Stimulated activated CD4-positive, alpha-beta T cell treated with anti-CD3 and anti-CD28 coated beads, Interleukin-4, amount 100 ng/mL, for 1 hour (primary cell): ENCODE results near the gene PMIS2.
"Not testable (repeated sequence)": the region's sequence is repeated elsewhere in the genome, so short reads cannot be mapped to it uniquely, and the experiment has no call there.

ENCODE experiments used
- DNase-seq: peaks from one replicate; pipeline ENCODE4 v3.0.0-alpha.2; 2020

The PMIS2 gene

DNA sequence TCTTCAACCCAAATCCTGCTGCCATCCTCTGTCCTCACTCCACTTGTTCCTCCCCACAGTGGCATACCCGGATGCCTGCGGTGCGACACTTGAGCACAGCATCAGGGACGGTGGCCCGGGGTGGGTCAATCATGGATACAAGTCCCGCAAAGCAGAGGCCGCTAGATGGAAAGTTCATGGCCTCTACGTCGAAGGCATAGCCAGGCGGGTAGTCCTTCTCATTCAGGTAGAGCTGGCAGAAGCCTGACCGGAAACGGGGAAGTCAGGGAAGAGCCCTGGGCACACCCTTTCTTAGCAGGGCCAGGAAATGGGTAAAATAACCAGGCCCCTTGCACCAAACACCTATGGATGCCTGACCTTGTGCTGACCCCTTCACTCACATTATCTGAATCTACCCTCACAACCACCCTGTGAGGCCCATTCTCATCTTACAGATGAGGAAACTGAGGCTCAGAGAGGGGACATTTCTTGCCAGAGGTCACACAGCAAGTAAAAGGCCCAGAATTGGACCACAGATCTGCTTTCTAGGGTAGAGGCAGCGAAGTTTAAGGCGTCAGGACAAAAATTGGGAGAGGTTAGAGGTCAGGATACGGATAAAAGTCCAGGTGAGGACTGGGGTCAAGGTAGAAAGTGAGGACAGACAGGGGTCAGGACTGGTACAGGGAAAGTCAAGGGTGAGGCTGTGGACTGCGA, 29.0 kb upstream of the PMIS2 start:
- no peak for DNase-seq

DNA sequence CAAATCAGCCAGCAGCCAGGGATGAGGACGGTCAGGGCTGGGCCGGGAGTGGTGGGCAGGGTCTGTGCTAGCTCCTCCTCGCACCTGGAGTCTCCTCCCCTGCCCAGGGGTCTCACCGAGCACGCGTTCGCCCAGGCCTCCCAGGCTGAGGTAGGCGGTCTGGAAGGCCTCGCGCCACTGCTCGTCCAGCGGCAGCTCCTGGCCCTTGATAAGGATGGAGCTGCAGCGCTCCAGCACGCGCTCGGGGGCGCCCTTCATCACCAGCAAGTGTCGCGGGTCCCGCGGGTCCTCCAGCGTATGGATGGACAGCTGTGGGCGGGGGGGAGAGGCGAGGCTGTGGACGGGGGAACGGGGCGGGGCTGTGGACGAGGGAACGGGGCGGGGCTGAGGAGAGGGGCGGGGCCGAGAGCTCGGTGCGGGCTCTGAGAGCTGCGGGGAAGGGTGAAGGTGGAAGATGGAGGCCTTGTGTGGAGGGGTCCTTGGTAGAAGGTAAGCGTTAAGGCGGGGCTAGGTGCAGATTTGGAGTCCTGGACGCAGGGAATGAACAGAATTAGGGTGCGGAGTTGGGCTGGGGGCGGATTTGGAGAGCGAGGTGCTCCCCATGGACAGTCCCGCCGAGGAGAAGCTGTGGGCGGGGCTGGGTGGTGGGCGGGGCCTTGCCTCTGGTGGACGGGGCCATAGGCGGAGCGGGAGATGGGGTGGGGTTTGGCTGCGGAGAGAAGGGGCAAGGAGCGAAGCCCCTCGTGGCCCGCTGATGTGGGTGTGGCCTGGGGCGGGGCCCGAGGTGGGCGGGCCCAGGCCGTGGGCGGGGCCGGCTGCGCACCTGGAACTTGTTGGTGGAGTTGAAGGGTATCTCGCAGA, 28.2 kb upstream of the PMIS2 start:
- DNase-seq, result peak; percentile 62

DNA sequence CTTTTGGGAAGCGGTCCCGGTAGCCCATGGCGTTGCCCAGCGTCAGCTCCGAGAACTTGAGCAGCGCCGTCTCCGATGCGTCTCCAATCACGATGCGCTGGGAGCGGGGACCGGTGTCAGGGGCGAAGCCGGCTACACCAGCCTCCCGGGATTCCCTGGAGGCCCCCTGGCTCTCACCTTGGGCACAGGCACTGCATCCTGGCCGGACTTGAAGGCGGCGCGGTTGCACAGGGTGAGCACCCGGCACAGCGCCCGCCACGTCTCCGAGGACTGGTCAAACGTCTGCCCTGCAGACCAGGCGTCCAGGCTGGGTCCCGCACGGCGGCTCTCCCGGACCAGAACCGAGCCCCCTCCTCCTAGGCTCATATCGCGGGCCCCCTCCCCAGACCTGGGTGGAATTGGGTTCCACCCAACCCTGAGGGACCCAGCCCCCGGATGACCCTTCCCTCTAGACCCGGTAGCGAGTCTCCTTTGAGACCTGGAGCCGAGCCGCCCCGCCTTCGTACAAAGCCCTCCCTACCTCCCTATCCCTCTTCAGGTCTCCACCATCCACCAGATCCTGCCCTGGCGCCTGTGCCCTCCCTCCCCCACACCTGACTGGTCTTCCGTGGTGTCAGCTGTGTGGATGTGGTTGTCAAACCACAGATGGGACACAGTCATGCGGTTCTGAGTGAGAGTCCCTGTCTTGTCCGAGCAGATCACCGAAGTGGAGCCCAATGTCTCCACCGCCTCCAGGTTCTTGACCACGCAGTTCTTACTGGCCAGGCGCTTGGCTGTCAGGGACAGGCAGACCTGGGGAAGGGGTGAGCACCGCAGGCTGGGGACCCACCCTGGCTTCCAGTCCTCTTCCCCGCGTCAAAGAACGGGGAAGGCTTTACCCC, 27.3 kb upstream of the PMIS2 start:
- no peak for DNase-seq

DNA sequence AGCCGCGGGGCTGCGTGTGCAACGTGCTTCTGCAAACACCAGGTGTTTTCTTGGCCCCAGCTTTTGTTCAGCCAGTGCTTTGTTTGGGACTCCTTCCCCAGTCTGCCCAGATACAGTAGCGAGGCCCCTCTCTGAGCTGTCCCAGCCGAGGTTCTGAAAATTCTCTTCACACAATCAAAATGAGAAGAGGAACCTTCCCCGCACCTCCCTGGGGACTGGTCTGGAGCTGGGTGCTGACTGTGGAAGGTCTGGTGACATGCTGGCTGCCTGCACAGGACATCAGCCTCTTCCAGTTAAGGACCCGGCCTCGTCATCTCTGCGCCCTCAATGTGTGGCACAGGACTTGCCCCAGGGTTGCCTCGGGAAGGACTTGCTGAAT, 26.7 kb upstream of the PMIS2 start:
- no peak for DNase-seq

DNA sequence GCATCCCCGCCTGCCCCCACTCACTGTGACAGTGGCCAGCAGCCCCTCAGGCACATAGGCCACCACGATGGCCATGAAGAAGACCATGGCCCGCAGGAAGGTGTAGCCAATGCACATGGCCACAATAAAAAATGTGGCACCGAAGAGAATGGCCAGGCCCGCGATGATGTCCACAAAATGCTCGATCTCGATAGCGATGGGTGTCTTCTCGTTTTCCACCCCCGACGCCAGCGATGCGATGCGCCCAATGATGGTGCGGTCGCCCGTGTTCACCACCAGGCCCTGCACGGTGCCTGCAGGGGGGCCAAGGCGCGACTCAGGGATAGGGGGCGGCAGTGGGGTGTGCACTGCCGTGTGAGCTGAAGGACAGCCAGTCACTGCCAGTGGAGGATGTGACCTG, 26.2 kb upstream of the PMIS2 start:
- no peak for DNase-seq

DNA sequence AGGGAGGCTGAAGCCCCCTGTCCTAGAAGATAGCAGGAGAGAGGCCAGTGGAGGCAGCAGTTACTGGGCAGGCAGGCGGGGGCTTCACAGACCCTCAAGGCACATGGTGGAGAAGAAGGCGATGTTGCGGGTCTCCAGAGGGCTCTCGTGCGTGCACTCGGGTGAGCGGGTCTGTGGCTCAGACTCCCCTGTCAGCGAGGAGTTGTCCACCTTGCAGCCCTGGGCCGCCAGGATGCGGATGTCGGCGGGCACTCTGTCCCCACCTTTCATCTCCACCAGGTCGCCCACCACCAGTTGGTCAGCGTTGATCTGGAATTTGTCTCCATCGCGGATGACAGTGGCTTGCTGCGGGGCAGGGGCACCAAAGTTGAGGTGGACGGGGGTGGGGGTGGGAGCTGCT, 25.7 kb upstream of the PMIS2 start:
- no peak for DNase-seq

DNA sequence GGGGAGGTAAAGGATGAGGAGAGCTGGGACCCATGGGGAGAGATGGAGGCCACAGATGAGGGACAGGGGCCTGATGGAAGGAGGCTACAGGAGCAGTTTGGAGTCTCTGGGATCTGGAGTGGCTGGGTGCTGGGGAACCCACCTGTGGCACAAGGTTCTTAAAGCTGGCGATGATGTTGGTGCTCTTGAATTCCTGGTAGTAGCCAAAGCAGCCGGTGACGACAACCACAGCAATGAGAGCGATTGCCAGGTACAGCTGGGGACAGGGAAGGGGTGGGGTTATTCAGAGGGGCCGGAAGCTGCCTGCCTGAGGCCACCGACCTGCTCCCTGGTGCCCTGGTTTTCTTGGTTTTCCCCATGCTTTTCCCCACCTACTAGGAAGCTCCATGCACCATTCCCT, 25.3 kb upstream of the PMIS2 start:
- DNase-seq, result no peak

DNA sequence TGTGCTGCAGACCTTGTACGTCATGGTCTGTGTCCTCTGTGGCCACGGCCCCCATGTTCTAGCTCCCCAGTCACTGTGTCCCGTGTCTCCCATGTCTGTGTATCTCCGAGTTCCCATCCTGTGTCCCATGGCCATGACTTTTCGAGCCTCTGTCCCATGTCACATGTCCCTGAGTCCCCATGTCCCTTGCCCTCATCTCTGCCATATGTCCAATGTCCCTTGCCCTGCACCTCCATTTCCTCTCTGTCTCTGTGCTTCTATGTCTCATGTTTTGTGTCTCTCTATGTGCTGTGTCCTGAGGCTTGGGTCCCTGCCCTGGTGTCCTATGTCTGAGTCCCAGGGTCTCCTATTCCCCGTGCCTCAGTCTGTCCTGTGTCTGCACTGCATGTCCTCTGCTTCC, 24.5 kb upstream of the PMIS2 start:
- DNase-seq, result no peak

DNA sequence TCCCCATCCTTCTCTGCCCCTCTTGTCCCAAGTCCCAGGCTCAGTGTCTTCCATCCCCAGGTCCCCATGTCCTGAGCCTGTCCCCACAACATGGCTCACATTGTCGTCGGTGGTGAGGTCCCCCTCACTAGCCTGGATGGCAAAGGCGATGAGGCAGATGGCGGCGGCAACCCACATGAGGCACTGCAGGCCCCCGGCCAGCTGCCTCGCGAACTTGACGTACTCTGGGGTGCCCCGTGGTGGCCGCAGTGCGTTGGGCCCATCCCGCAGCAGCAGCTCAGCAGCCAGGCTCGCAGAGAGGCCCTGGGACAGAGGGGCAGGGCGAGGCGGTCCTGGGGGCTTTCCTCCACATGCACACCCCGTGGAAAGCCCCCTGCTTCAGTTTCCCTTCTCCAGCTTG, 23.6 kb upstream of the PMIS2 start:
- no peak for DNase-seq

DNA sequence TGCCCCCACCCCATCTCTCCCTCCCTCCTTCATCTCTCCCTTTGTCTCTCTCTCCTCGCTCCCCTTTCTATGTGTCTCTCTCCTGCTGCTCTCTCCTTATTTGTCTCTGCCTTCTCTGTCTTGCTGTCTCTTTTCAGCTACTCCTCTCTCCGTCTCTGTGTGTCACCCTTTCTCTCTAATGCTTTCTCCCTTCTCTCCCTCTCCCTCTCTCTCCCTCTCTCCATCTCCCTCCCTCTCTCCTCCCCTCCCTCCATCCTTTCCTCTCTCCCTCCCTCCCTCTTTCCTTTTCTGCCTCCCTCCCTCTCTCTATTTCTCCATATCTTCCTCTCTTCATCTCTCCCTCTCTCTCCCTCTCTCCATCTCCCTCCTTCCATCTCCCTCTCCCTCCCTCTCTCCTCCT, 23.2 kb upstream of the PMIS2 start:
- DNase-seq, result no peak

DNA sequence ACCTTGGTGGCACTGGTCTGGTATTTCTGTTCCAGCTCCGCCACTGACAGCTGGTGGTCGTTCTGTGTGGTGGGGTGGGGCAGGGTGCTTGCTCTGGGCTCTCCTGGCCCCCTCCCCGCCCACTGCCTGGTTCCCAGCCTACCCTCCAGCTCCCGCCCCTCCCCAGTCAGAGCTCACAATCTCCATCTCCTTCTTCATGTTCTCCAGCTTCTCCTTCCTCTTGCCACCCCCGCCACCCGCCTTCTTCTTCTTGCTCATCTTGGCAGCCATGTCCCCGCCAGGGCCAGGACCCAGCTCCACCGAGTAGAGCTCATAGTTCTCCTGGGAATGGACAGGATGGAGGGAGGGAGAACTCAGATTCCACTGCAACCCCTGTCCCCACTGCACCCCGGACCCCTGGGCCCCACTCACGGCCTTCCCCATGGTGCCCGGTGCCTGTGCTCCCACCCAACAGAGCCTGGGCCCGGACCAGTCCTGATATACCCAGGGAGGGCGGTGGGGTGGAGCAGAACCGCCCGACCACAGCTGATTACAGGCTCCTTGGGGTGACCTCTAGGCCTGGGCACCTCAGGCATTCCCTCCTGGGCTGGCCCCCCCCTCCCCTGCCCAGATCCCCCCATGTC, 22.7 kb upstream of the PMIS2 start, which contains the start of gene ATP4A:
Gene ATP4A (minus strand): TSS at position 452 of the 623 bp plus-strand sequence. CDS start 29 bp downstream, at position 423.
- no peak for DNase-seq

DNA sequence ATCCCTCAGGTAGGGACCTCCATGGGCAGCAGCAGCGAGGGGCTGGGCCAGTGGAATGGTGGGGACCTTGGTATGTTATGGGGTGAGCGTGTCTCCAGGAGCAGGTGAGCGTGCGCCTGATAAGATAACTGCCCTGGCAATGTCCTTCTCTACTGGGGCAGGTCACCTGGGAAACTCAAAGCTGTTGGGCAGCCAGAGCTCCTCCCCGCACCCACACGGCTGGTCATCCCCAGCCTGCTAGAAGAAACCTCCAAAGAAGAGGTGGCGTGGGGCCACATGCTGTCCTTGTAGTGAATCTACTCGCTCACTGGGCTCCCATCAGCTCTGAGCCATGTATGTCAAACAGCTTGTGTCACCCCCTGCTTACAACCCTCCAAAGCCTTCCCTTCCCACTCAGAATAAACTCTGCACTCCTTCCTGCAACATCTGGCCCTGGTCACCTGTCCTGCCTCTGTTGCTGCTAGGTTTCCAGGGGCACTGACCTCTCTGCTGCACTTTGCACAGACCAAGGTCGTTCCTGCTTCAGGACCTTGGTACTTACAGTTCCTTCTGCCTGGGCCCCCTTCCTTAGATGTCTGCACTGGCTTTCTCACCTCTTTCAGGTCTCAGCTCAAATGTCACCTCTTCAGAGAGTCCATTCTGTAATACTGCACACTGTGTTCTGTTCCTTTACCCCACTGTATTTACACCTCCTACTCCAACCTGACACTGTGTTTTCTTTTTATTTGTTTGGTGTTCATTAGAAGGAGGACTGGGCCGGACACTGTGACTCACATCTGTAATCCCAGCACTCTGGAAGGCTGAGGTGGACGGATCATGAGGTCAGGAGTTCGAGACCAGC, 20.7 kb upstream of the PMIS2 start:
- no peak for DNase-seq

DNA sequence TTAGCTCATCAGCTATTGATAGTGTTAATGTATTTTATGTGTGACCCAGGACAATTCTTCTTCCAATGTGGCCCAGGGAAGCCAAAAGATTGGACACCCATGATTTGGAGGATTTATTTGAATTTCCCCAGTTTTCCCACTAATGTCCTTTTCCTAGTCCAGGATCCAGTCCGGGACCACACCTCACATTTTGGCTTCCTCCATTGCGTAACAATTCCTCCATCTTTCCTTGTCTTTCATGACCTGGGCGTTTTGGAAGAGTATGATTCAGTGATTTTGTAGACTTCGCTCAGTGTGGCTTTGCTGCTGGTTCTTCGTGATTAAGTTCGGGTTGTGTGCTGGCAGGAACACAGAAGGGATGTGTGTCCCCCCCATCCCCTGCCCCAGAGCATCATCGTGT, 19.2 kb upstream of the PMIS2 start:
- DNase-seq, result no peak

DNA sequence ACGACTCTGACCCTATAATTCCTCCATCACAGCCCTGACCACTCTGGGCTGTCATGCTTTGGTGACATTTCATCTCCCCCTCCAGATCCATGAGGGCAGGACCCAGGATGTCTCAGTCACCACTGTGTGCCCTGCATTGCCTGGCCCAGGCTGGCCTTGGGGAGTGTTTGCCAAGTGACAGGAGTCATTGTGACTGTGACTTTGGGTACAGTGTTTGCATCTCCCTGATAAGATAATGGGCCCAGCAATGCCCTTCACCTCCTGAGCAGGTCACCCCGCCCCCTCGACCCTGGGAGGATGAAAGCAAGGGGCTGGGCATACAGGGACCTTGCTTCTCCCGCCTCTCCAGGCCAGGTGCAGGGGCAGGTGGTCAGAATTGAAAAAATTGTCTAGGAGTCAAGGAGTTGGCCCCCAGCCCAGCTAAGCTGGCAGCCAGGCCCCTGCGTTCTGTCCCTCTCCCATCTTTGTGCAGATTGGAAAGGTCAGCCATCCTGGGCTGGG, 16.6 kb upstream of the PMIS2 start:
- no peak for DNase-seq

DNA sequence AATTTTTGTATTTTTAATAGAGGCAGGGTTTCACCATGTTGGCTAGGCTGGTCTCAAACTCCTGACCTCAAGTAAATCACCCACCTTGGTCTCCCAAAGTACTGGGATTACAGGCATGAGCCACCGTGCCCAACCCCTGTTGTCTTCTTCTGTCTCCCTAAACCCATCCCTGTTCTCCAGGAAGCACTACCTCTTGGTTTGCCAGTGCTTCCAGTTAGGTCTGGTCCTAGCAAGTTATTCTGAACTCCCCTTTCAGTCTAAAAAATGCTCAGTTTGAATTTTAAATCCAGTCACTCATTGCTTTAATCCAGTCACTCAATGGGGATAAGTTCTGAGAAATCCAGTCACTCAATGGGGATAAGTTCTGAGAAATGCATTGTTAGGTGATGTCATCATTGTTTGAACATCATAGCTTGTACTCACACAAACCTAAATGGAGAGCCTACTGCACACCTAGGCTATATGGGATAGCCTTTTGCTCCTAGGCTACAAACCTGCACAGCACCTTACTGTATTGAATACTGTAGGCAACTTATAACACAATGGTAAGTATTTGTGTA, 14.5 kb upstream of the PMIS2 start:
- no peak for DNase-seq

DNA sequence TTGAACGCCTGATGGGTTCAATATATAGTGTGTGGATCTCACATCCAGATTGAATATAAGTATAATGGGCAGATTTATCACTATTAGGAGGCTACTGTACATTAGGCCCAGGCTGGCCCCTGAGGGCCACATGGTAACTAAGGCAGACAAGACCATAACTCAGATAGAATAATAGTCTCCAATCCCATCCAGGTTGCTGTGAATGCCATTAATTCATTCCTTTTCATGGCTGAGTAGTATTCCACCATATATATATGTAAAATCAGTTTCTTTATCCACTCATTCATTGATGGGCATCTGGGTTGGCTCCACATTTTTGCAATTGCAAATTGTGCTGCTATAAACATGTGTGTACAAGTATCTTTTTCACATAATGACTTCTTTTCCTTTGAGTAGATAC, 8.1 kb upstream of the PMIS2 start:
- no peak for DNase-seq

DNA sequence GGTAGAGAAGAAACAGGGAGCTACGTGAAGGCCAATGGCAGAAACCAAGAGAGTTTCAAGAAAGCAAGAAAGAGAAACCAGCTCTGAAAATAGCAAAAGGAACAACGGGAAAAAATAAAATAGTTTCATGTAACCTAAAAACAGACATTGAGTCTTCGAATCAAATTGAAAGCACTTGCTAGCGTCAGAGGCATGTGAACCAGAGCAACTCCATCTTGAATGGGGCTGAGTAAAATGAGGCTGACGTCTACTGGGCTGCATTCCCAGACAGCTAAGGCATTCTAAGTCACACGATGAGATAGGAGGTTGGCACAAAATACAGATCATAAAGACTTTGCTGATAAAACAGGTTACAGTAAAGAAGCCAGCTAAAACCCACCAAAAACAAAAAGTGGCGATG, 7.3 kb upstream of the PMIS2 start:
- no peak for DNase-seq

DNA sequence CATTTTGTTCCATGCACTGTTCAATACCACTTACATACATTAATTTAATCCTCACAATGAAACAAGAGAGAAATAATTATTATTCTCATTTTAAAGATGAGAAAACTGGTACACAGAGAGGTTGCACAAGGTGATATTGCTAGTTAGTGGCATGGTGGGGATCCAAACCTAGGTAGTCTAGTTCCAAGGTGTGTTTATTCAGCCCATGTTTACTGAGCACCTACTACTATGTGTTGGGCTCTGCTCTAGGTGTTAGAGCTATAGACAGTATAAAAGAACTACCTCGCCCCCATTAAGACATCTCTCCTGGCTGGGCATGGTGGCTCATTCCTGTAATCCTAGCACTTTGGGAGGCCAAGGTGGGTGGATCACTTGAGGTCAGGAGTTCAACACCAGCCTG, 3.2 kb upstream of the PMIS2 start:
- DNase-seq, result no peak

DNA sequence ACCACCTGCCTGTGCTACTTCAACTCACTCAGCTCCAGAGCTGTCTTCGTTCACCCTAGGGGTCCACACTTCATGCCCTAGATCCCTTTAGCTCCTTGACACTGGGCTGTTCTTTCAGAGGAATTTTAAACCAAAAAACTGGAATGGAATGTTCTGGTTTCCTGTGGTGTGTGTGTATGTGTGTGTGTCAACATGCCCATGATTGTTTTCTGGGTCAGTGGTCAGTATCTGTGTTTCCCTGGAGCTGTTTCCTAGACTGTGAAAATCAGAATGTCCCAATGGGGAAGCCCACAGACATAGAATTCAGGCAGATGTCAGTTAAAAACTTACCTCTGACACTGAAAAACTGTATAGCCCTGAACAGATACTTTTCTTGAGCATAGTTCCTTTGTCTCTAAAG, 1.3 kb downstream of the PMIS2 start:
- no peak for DNase-seq

DNA sequence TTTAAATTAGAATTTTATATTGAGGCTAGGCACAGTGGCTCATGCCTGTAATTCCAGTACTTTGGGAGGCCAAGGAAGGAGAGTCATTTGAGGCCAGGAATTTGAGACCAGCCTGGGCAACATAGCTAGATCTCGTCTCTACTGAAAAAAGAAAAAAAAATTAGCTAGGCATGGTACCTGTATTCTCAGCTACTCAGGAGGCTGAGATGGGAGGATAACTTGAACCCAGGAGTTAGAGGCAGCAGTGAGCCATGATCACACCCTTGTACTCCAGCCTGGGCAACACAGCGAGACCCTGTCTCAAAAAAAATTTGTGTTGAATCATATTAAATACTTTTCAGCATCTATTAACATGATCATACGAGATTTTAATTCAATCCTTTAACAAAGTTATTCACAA, 4.9 kb downstream of the PMIS2 start:
- no peak for DNase-seq

DNA sequence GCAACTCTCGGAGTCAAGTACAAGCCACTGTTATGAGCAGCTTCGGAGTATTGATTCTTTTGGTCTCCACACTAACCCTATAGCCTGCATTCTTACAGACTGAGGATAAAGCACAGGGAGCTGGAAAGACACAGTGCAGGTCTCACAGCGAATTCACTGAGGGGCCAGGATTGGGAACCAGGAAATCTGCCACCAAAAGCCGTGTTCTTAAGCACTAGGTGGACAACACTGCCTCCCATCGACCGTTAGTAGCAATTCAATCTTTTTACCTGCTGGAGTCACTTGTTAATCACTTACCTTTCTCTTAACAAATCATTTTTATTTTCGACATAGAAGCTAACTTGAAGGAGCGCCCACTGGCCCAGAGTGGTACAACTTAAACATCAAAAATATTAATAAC, 6.3 kb downstream of the PMIS2 start:
- DNase-seq, result no peak

DNA sequence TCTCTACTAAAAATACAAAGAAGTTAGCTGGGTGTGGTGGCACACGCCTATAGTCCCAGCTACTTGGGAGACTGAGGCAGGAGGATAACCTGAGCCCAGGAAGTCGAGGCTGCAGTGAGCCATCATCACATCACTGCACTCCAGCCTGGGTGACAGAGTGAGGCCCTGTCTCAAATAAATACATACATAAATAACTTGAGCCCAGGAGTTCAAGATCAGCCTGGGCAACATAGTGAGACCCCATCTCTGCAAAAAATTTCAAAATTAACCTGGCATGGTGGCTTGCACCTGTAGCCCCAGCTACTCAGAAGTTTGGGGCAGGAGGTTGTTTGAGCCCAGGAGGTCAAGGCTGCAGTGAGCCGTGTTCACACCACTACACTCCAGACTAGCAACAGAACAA, 9.1 kb downstream of the PMIS2 start:
- DNase-seq, result not testable (repeated sequence)
